Neural cell (in vitro differentiated cells): ENCODE results near the gene OVOL3.

Experiments used
- CTCF ChIP-seq: fragments of 450-650 bp; IDR thresholded peaks from 2 replicates; pipeline ENCODE4 v1.5.1; 2014; ENCODE audit warnings: antibody characterized with exemption, mild to moderate bottlenecking, moderate library complexity; ENCODE audit not compliant: poor library complexity, severe bottlenecking
- EP300 ChIP-seq: fragments of 450-650 bp; conservative IDR thresholded peaks from 2 replicates; pipeline ENCODE4 v1.6.1; 2014; ENCODE audit warnings: antibody characterized with exemption, mild to moderate bottlenecking, moderate library complexity; ENCODE audit not compliant: poor library complexity, severe bottlenecking
- POLR2AphosphoS5 ChIP-seq: IDR thresholded peaks from 2 replicates; pipeline ENCODE4 v1.6.1; 2012

- TF ChIP-seq CTCF (no peak), POLR2AphosphoS5 (no peak), EP300 (no peak)
Observed at GRCh38 chr19:36073121-36073876, 37.6 kb upstream of the OVOL3 start.
